ENCODE data around the gene PCSK5.

DNA sequence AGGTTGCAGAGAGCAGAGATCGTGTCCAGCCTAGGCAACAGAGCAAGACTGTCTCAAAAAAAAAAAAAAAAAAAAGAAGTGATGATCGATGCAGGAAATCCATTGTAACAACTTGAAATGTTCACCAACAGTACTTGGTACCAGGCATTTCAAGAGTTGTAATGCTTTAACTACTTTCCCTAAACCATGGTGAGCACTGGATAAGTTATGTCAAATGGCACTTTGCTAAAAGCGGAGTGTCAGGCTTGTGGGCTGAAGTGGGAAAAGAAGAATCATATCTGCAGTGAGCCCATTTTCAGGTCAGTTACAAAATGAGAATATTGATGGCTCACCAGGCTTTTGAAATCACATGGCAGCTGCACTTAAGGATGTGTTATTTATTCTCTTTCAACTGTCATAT, 301.5 kb downstream of the PCSK5 start:
- TF ChIP-seq JUND (IDR thresholded peaks at IDR 0.05) (no peak), CTCF (IDR thresholded peaks at IDR 0.05; ENCODE audit: low read depth, low read length, missing input control) (no peak), EGR1 (IDR thresholded peaks at IDR 0.05; ENCODE audit: low read depth in 2 of 2) (no peak), TAF1 (conservative IDR thresholded peaks at IDR 0.05) (no peak)
